Renal pelvis (tissue), 4 donors: ENCODE results near the gene RAPGEF3. TPM values are rescaled to one million over a fixed set of nuclear protein-coding genes. Genes with fewer than 3 reads are reported as not detected.

ENCODE experiments used
- DNase-seq: peaks from one replicate; pipeline ENCODE4 v3.0.0-alpha.2; 2013
- polyA plus RNA-seq, 3 donors: library from polyadenylated mRNA; unstranded; fragments of 120-200 nt; gene quantifications; one replicate each; pipeline ENCODE4 v1.2.1, GENCODE V29; 2013; ENCODE audit not compliant: insufficient read length in 3 of 3

Gene RAPGEF3
- polyA plus RNA-seq, 3 donors, result 67.0 to 100 (median 68.6) TPM

DNA sequence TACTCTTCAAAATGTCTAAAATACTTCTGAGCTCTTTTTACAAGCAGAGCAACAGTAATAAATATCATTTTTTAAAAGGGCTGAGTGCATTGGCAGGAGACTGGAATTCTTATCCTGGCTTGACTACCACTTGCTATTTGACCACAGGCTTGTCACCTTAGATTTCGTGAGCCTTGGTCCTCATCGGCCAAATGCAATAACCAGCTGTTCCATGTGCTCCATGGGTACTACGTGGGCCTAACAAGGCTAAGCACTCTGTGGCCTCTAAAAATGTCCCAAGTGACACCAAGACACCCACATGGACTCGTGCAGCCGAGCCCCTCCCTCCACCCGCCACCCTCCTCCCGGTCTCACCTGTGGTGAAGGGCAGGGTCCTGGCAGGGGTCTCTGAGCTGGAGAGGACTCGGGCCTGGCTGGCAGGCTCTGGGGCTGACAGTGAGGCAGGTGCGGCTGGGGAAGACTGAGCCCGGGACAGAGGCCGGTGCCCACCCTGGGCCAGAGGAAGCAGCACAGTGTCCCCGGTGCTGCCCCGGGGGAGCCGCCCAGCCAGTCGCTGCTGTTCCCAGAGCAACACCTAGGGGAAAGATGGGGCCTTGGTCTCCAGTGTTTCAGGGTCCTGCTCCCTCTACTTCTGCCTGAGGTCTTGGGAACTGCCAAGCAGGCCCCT lies 34.5 kb upstream of the RAPGEF3 start:
- DNase-seq, result no peak

DNA sequence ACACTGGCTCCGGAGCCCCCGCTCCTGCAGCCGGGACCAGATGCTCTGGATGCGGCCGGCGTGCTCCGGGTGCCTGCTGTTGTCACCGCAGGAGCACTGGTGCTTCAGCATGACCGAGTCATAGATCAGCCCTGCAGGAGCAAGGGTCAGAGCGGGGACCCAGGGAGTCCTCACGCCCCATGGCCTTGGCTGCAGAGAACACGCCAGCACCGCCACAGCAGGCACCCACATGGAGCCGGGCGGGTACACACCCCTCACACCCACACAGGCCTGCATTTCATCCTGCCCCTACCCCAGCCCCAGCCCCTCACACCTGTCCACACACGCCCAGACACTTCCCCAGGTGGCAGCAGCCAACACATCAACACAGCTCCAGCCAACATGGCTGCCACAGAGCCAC lies 33.2 kb upstream of the RAPGEF3 start:
- no peak for DNase-seq

DNA sequence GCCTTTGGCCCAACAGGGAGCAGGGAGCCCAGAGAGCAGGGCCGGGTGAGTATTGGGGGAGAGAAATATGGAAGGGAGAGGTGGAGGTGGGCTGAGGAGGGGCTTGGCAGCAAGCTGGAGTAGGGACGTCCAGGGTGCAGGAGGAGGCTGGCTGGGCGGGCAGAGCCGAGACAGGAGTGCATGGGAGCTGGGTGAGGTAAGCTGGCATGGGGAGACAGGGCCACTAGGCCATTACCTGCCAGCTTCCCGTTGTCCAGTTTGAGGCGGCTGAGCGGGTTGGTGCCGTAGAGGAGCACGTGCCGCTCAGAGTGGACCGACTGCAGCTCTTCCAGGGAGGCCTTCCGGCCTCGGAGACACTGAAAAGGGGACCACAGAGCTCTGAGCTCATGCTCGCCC lies 32.7 kb upstream of the RAPGEF3 start:
- no peak for DNase-seq

DNA sequence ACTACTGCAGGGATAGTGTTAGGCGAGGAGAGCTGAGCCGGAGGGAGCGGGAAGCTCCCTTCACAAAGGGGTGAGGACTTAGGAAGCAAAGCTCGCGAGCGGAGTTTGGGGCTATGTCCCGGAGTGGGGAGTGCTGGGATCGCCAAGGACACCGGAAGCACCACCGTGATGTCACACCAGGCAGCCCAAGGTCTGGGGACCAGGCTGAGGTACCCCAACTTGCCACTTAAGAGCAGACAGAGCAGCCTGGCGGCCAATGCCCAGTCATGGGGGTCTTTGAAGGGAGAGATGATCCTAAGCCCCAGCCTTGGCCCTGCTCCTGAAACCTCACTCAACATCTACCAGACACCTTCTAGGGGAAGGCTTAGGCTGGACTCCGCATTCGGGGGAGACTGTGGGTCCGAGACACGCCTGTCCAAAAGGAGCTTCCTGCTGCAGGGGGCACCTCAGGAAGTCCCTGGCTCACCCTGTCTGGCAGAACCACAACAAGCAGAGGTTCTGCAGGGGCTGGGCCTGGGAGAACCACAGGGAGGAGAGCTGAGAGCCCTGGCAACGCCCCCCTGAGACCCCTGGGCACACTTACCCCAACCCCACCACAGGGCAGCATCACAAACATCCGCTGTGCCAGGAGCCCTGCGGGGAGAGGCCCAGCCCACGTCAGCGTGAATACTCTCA lies 32.1 kb upstream of the RAPGEF3 start:
- no peak for DNase-seq

DNA sequence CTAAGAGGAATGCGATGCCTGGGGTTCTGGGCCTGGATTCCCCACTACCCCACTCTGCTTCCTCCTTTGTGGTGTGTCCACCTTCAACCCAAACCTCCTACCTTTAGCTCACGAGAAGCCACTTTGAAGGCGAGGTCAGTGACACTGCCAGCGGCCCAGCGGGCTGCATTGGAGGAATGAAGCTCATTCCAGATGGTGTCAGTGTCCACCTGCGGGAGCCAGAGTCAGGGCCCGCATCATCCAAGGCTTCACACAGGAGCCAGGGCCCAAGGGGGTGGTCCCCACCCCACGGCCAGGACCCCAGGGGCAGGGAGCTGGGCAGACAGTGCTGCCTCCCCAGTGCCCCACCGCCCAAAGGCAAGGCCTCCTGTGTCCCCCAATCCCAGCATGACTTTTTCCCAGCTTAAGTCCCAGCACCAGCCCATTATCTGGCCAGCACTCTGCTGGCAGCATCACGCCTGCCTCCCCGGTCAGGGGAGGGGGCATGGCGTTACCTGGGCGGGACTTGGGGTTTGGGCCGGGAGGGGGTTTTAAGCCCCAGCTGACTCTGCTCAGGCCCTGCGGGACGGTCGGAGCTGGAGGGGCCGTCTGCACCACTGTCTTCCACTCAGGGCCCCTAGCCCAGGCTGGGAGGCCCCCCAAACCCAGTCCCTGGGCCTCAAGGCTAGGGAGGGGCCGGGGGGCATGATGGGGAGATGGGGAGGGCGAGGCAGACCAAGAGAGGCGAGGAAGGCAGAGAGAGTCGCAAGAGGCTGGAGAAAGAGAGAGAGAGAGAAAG lies 31.2 kb upstream of the RAPGEF3 start:
- DNase-seq, result no peak

DNA sequence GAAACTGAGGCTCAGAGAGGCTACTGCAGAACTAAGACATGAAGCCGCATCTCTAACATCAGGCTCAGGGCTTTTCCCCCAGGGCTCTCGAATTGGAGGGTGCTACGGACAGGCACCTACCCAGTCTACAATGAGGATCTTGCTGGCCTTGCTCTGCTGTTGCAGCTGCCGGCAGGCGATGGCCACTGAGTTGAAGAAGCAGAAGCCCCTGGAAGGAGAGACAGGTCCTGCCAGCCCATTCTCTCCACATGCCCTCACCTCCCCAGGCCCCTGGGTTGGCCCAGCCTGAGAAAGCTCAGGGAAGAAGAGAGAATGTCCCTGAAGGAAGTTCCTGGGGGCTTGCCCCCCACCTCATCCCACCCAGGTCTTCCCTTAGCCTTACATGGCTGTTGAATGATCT lies 30.5 kb upstream of the RAPGEF3 start:
- no peak for DNase-seq

DNA sequence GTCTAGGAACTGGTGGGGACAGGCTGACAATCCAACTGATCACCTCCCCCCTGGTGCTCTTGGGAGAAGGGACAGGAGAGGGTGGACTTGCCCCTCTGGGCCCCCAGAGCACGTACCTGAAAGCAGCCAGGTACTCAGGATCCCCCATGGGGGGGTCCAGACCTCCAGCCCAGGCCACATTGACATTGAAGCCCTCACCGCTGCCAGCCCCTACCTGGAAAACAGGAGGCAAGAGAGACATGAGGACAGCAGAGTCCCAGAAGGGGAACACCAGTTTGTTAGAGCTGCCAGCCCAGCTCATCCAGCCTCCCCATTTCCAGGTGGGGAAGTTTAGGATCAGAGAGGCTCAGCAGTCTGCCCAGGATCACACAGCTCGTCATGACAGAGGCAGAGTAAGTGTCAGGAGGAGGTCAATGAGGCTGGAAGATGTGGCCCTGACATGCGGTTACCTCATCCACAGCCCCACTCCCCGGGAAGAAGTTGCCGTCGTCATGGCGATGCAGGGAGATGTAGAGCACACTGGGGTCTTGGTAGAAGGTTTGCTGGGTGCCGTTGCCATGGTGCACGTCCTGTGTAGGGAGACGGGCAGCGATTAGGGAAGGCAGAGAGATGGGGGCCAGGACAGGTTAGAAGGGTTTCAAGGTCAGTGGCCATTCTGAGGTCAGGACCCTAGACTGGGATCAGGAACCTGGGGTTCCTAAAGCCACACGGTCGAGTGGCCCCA lies 29.1 kb upstream of the RAPGEF3 start:
- no peak for DNase-seq

DNA sequence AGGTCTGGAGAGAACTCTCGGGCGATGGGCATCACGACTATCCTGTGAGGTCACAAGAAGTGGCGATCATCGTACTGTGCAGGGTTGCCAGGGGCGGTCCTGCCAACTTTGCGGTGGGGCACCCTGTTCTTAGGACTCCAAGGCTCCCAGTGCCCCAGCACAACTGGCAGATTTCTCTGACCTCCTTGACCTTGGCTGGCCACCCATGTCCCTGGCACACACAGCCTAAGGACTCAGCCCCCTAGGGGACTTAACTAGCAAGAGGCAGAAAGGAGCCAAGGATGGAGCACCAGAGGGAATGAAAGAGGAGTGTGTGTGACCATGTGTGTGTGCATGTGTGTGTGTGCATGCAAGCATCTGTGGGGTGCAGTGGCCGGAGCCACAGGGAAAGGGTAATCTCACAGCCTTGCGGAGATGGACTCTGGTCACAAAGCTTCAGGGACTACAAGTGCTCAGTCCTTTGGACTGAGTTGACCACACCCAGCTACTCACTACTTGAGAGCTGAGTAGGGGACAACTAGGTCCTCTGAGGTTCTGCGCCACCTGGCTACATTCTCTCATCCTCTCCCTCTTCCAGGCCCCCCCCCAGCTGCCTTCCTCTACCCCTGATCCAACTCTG lies 28.1 kb upstream of the RAPGEF3 start:
- DNase-seq, result no peak

DNA sequence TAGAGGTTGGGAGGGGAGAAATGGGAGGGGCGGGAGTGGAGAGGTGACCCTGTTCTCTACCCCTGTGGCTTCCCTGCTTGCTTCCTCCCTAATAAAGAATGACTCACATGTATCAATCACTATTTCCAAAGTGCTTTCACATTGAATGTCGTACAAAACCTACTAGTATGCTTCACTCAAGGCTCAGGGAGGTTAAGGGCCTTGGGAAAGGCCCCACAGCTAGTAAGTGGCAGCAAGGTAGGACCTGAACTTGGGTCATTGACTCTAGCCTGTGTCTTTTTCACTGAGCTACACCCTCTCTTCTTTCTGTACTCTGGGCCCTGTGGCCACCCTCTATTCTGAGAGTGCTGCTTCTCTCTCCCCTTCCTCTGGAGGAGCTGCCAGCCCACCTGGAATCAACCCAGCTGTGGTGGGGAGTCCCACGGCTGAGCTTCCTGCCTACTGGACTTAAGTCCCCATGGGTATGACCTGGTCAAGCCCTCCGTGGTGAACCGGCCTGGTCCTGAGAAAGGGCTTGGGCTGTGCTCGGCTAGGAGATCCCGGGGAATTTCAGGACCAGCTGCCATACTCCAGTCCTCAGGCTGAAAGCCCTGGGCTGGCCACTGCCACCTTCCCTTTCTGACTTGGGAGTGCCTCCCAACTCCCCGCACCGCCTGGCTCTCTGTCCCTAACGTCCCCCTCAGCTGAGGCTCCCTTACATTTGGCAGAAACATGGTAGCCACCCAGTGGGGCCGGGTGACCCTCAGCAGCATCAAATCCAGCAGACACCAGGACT lies 27.4 kb upstream of the RAPGEF3 start:
- DNase-seq, result no peak

DNA sequence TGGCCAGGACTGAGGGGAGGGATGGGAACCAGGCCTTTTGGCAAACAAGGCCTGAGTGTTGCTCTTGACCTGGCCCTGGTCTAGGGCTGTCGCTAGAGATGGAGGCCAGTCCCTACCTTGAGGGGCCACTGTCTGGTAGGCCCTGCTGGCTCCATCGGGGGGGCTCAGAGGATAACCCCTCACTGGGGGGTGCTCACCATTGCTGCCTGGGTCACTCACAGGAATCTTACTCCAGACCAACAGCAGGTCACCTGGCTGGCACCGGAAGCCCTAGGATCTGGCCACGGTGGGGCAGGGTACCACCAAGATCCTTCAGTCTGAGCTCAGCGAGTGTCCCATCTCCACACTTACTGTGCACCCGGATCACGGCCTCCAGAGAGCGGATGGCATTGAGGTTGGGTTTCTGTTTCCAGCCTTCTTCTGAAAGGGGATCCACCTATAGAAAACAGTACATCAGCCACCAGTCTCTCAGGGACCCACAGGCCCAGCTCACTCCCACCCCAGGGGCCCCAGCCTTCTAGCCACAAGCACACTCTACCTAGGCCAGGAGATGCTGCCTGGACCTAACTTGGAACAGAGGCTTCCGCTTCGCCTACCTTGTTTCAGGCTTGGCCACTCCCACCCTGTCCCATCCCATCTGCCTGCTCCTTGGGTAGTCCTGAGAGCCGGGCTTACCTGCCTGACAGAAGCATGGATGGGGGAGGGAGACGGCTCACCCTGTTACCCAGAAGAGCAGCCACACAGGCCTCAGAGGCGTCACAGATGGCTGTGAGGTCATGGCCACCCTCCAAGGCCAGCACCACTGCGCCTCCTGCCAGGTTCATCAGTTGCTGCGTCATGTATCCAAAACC lies 26.6 kb upstream of the RAPGEF3 start:
- DNase-seq, result no peak

DNA sequence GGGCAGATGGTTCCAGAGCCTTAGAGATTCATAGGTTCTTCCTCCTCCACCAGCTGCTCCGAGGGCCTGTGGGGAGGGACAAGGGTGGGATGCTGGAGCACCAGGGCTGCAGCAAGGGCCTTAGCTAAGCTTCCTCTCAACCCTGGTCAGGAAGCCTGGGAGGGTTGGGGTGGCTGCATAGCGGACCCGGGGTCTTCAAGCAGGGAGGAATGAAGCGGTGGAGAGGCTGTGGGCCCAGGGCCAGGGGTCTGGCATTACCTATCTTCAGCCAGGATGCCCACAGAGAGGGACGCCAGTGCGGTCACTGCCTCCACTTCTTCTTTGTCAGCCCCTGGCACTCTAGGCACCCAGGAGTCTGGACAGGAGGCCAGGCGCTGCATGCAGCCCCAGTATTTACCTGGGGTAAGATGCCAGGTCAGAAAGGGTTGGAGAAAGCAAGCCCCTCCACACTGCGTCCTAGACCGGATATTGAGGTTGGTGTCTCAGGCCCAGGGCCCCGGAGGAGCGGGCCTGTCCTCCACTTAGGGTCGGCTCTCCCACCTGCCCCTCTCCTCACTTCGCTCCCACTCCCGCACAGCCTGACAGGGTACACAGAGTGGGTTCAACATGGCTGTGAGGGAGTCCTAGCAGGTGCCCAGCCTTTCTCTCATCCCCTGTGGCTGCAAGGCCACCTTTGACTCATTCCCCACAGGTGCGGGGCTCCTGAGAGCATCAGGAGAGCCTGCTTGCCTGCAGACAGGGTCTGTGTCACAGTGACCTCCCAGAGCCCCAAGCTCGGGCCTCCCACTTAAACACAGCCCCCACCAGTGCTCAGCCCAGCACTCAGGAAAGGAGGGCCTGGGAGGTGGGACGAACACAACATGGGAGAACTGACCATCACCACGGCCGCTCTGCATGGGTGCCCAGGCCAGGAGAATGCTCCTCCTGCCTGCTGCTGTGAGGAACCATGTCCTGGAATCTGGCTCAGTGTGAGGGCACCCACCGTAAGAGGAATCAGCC lies 25.4 kb upstream of the RAPGEF3 start:
- DNase-seq, result no peak

DNA sequence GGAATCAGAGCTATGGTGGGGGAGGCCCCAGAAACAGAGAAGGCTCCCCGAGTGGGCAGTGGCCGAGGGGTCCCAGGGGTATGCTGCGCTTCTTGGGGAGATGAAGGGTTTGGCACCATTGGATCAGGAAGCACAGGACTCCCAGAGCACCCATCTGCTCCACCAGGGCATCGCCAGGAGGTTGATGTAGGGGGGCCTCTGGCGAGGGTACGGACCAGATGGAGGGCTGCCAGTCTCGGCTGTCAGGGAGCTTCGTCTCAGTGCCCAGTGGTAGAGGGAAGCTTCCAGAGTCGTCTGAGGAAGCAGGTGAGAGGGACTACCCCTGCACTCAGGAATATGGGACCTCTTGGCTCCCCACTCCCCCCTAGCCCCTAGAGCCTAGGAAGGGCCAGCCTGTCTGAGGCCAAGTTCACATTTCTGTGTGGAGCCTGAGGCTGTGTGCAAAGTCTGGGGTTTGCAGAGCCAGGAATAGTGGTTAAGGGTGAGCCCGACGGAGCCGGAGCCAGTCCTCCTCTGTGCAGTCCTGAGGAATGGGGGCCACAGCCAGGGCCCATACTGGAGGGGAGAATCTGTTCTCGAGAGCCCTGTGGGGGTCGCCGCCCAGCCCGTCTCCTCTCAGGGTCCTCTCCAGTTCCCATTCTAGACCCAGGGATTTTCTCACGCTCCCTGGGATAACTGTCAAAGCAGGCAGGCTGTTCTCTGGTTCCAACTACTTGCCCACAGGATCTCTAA lies 24.5 kb upstream of the RAPGEF3 start:
- DNase-seq, result no peak

DNA sequence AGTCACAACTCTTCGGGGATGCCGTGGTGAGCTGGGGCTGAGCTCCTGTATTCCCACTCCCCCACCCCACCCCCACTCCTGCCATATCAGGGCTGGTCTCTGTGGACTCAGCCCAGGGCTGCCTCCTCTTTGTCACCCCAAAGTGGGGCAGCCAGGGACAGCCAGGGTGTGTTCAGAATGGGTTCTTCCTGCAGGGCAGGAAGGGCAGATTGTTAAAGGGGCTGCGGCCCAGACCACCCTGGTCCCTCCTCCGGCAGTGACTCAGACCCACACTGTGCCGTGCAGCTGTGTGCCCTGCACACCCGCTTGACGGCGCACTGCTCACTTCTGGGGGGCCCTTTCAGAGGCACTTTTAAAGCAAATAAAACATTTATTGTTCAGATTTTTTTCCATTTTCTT lies 23.7 kb upstream of the RAPGEF3 start:
- DNase-seq, result no peak

DNA sequence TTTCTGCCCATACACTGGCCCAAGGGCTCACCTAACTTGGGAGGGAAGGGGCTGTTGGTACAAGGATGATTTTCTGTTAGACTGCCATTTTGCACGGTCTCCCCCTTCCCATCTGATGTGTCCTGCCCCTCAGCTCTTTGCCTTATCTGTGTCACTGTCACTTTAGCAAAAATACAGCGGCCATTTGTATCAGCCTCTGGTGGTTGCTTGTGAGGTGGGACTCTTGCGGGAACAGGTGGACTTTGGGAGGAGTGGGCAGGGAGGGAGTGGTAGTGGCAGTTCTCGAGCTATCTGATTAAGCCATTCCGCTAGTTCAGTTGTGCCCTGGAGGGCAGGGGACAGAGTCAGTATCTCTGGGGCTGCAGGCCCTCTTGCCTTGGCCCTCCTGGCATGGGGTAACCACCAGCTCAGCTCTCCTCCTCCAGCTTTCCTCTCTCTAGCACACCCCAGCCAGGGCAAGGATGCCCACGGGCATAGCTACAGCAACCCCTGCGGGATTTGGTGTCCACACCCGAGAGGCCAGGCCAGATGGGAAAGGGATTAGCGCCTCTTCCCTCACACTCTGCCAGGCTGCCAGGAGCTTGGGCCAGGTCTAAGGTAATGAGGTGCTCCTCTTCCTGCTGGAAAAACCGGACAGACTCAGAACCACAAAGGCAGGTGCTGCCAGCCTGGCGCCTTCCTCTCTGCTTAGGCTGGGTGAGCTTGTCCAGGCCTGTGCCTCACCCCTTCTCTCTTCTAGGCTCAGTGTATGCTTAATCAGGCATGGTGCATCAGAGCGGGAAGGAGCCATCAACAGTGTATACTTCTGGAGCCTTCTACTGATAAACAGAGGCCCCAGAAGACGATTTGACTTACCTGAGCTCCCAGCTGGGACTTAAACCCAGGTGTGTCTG lies 23.0 kb upstream of the RAPGEF3 start:
- DNase-seq, result no peak

DNA sequence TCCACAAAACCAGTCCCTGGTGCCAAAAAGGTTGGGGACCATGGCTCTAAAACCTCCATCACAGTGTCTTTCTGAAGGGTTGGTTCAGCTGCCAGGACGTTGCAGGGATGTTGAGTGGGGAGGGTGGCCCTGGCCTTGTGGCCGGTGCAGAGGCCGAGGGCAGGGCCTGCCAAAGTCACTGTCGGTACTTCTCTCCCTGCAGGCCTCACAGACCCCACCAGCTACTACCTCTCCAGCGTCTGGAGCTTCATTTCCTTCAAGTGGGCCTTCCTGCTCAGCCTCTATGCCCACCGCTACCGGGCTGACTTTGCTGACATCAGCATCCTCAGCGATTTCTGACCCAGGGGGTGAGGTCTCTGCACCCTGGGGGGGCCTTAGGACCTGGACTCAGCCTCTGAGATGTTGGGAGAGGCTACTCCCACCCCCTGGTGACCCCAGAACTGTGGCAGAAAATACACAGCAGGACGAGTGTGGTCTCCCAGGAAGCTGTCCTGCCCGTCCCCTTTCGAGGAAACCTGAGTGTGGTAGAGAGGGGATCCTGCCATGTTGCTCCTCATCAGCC lies 21.3 kb upstream of the RAPGEF3 start:
- no peak for DNase-seq

DNA sequence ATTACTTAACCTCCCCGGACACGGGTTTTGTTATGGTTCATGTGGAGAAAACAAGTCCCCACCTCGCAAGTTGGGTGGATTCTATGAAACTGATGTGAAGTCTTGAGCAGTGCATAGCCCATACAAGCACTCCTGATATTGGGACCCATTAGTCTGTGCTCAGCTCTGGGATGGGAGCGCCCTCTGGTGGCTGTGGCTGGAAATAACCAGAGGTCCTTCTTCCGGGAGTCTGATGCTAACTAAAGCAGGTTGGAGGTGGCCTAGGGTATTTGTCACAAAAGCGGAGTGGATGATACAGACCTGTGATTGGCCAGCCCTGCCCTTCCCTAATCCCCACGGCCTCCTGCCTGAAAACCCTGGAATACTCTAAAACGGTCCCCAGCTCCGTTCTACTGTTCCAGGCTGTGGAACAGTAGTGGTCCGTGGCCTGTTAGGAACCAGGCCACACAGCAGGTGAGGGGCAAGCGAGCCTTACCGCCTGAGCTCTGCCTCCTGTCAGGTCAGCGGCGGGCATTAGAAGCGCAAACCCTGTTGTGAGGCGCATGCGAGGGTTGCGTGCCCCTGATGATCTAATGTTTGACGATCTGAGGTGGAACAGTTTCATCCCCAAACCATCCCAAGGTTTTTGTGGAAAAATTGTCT lies 20.7 kb upstream of the RAPGEF3 start:
- peak; percentile 89 for DNase-seq
